ENCODE measurements around the gene CCDC174.

The CCDC174 gene

DNA sequence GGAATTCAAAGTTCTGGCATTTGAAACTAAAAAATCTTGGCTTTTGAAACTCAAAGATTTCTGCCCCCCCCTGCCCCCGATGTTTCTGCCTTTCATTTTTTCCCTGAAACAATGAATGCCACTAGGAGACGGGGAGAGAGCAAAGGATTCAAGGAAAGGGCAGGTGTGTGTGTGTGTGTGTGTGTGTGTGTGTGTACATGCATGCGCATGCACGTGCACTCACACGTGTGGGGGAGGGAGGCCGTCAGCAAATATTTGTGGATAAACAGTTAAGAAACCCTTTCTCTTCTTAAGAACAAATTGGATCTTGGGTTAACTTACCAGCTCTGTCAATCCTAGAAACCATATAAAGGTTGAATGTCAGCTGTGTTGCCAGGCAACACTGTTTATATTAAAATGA is 29.2 kb upstream of the CCDC174 start:
- no peak for DNase-seq
- in situ Hi-C loops (cut with HindIII; ENCODE audit: low pct_ligation_motif_present, low pct_unique_long_range_greater_than_20kb, low sequenced_read_pairs), result no loop called here

- in situ Hi-C loops (cut with HindIII; ENCODE audit: low pct_ligation_motif_present, low pct_unique_long_range_greater_than_20kb, low sequenced_read_pairs), result no loop called here
- DNase-seq, result no peak
Measured at GRCh38 chr3:14623569-14624051, 28.0 kb upstream of the CCDC174 start.

GRCh38 chr3:14624498-14624897 is 27.1 kb upstream of the CCDC174 start:
- in situ Hi-C loops (cut with HindIII; ENCODE audit: low pct_ligation_motif_present, low pct_unique_long_range_greater_than_20kb, low sequenced_read_pairs), result no loop called here
- DNase-seq, result no peak

DNA sequence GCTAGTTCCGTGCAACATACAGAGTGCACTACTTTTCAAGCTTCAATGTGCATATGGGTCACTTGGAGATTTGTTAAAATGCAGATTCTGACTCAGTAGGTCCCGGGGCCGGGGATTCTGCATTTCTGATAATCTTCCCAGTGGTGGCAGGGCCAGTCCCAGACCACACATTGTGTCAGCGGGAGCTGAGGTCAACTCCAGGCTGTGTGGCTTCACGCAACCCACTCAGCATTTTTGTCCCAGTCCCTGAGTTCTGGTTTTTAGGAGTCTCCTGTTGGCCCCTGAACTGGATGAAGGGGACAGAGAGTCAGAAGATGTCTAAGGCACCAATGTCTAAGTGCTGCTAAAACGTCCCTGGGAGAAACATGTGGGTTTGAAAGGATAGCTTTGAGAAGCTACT is 26.1 kb upstream of the CCDC174 start:
- in situ Hi-C loops (cut with HindIII; ENCODE audit: low pct_ligation_motif_present, low pct_unique_long_range_greater_than_20kb, low sequenced_read_pairs), result no loop called here
- no peak for DNase-seq

GRCh38 chr3:14627815-14628214 is 23.7 kb upstream of the CCDC174 start:
- in situ Hi-C loops (cut with HindIII; ENCODE audit: low pct_ligation_motif_present, low pct_unique_long_range_greater_than_20kb, low sequenced_read_pairs), result no loop called here
- DNase-seq, result no peak

GRCh38 chr3:14628406-14628805 is 23.2 kb upstream of the CCDC174 start:
- in situ Hi-C loops (cut with HindIII; ENCODE audit: low pct_ligation_motif_present, low pct_unique_long_range_greater_than_20kb, low sequenced_read_pairs), result no loop called here
- no peak for DNase-seq

DNA sequence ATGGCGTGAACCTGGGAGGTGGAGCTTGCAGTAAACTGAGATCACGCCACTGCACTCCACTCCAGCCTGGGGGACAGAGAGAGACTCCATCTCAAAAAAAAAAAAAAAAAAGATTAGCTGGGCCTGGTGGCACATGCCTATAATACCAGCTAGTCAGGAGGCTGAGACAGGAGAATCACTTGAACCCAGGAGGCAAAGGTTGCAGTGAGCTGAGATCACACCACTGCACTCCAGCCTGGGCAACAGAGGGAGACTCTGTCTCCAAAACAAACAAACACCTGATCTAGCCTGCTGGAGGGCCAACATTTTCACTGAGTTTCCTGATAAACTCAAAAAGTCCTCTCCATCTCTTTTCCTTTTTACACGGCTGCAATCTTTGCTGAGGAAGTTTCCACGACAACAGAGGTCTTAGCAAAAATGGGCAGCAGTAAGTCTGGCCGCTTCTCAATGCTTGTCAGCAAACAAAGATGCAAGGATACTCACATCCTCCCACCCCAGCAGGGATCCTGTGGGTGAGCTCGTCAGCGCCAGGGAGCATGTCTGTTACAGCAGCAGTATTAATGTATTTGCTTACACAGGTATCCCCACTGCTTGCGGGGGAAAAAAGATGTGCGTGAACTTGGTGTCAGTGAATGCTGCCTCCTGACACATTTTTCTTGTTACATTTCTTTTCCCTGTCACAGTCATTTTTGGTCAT is 21.0 kb upstream of the CCDC174 start:
- no peak for DNase-seq
- in situ Hi-C loops (cut with HindIII; ENCODE audit: low pct_ligation_motif_present, low pct_unique_long_range_greater_than_20kb, low sequenced_read_pairs), result no loop called here

DNA sequence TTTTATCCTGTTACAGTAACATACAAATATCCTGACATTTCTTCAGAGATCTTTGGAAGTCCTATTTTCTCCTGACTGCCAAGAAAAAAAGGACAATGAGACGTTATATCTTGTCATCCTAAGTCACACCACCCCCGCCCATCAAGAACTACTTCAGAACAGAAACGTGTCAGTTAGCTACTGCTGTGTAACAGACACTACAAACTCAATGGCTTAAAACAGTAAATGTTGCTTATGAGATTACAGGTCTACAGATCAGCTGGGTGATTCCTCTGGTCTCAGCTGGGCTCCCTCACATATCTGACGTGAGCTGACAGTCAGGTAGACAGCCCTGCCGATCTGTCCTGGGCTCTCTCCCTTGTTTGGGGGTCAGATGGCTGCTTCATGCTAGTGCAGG is 20.5 kb upstream of the CCDC174 start:
- DNase-seq, result no peak
- in situ Hi-C loops (cut with HindIII; ENCODE audit: low pct_ligation_motif_present, low pct_unique_long_range_greater_than_20kb, low sequenced_read_pairs), result no loop called here

- in situ Hi-C loops (cut with HindIII; ENCODE audit: low pct_ligation_motif_present, low pct_unique_long_range_greater_than_20kb, low sequenced_read_pairs), result no loop called here
Measured at GRCh38 chr3:14631687-14632441, 19.7 kb upstream of the CCDC174 start.

GRCh38 chr3:14632442-14632930 is 19.1 kb upstream of the CCDC174 start:
- DNase-seq, result no peak
- in situ Hi-C loops (cut with HindIII; ENCODE audit: low pct_ligation_motif_present, low pct_unique_long_range_greater_than_20kb, low sequenced_read_pairs), result no loop called here

More at GRCh38 chr3:14631687-14632441, 19.7 kb upstream of the CCDC174 start:
- no peak for DNase-seq

DNA sequence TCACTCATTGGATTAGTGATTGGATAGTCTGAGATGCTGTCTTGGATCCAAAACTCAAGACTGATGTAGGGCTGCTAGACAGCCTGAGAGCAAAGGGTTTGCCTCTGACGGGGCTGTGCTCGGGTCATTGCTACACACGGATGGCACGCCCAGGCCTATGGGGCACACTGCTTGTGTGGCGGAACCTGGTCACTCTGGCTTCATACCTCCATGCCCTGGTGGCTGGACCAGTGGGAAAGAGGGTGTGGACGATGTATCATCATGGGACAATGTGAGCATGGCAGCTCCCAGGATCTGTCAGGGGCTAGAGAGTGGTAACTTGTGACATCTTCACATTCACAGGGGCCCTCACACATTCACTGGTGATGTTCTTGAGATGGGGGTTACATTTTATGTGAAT is 18.1 kb upstream of the CCDC174 start:
- in situ Hi-C loops (cut with HindIII; ENCODE audit: low pct_ligation_motif_present, low pct_unique_long_range_greater_than_20kb, low sequenced_read_pairs), result no loop called here
- no peak for DNase-seq

DNA sequence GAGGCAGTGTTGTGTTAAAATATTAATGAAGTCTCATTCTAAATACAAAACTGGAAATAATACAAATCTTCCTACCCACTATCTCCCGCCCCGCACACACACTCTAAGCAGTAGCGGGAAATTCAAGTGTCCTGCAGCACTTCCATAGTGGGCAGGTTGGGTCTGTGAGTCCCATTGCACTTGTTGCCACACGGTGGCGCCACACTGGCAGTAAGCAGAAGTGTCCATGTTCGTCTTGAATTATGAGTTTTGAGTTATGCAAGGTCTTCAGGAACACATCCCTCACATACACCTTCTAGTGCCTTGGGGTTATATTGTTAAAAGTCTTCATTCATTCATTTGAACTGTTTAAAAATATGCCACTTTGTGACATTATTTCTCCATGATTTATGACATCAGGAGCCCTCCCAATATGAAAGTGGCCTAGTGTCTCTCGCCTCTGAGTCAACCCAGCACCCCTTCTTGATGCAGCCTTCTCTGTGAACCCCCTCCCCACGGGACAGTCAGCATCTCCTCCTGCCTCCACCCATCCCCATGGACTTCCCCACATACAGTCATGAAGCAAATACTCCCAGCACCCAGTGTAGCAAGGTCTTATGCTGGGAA is 17.6 kb upstream of the CCDC174 start:
- in situ Hi-C loops (cut with HindIII; ENCODE audit: low pct_ligation_motif_present, low pct_unique_long_range_greater_than_20kb, low sequenced_read_pairs), result no loop called here
- DNase-seq, result peak; percentile 45

DNA sequence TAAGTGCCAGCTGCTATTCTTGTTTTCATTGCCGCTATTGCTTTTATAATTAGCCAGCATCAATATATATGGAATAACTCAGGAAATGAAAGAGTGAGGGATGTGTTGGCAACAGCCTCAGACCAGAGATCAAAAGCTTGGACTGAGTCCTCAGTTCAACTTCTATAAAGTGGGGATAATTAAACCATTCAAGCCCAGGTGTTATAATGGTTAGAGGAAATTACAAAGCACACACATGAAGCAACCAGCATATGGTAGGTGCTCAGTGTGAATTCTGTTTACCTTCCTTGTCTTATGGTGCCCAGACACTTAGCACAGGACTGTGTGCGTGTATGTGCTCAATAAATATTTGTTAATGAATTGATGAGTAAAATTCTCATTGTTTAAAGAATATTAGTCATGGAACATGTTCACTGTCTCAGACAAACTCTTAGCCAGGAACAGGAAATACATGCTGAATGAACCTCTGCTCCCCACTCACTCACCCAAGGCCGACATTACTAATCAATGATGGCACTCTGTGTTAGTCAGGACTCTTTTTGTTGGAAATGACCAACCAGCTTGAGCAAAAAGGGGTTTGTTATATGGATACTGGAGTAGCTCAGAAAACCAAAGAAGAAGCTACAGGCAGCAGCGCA is 16.7 kb upstream of the CCDC174 start:
- in situ Hi-C loops (cut with HindIII; ENCODE audit: low pct_ligation_motif_present, low pct_unique_long_range_greater_than_20kb, low sequenced_read_pairs), result no loop called here
- DNase-seq, result no peak

- no peak for DNase-seq
- in situ Hi-C loops (cut with HindIII; ENCODE audit: low pct_ligation_motif_present, low pct_unique_long_range_greater_than_20kb, low sequenced_read_pairs), result no loop called here
Measured at GRCh38 chr3:14636496-14637087, 15.0 kb upstream of the CCDC174 start.

DNA sequence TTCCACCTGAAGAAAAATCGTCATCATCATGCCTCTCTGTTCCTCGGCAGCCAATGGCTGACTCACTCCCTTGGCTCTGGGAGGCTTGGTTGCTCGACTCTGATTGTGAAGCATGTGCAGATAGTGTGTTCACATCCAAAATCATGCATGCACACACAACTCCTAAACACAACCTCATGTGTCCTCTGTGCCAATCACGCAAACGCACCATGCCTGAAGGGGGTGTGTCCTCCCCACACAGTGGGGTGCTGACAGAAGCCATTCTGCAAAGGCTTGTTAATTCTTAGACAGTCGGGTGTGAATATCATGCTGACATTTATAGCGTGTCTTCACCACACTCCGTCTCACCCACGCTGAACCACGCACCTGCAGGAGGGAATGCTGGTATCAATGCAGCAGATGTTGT is 11.4 kb upstream of the CCDC174 start:
- no peak for DNase-seq
- in situ Hi-C loops (cut with HindIII; ENCODE audit: low pct_ligation_motif_present, low pct_unique_long_range_greater_than_20kb, low sequenced_read_pairs), result no loop called here

GRCh38 chr3:14640734-14641133 is 10.8 kb upstream of the CCDC174 start:
- in situ Hi-C loops (cut with HindIII; ENCODE audit: low pct_ligation_motif_present, low pct_unique_long_range_greater_than_20kb, low sequenced_read_pairs), result no loop called here
- DNase-seq, result no peak

GRCh38 chr3:14641346-14641745 is 10.2 kb upstream of the CCDC174 start:
- DNase-seq, result no peak
- in situ Hi-C loops (cut with HindIII; ENCODE audit: low pct_ligation_motif_present, low pct_unique_long_range_greater_than_20kb, low sequenced_read_pairs), result no loop called here

DNA sequence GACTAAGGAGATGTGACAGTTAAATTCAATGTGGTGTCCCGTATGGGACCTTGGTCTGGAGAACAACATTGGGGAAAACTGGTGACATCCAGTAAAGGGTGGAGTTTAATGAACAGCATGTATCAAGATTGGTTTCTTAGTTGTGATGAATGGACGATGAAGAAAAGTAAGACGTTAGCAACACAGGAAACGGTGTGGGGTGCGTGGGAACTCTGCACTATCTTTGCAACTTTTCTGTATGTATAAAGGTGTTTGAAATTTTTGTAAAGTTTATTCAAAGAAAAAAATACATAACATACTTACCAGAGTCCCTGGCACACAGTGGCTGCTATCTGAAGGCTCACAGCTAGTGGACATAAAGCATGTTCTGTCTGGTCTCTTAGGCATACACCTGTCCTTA is 6.1 kb upstream of the CCDC174 start:
- in situ Hi-C loops (cut with HindIII; ENCODE audit: low pct_ligation_motif_present, low pct_unique_long_range_greater_than_20kb, low sequenced_read_pairs), result no loop called here
- no peak for DNase-seq

DNA sequence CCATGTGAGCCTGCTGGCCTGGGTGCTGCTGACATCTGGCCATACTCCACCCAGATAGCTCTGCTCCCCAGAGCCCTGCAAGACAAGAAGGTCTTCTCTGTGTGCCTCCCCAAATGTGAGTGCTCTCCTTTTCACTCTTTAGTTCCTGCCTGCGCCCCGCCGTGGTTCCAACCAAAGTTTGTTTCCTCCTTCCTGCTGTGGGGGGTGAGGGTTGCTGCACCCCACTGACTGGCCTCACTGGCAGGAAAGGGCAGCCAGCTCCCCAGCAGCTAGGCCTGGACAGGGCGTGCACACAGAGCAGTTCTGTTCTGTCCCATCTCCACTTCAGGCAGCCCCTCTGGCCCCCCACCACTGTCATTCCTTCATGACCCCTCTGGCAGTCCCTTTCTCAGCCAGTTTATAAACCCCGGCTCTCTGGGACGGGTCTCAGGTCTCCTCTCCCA is 5.4 kb upstream of the CCDC174 start:
- in situ Hi-C loops (cut with HindIII; ENCODE audit: low pct_ligation_motif_present, low pct_unique_long_range_greater_than_20kb, low sequenced_read_pairs), result no loop called here
- no peak for DNase-seq

Data from ACHN (cell line).